HepG2 (cell line): ENCODE data around the gene FSD2. TPM values are rescaled to one million over a fixed set of nuclear protein-coding genes. Genes with fewer than 3 reads are reported as not detected.

Experiments used
- ATAC-seq: fragments of 200-7000 bp; cut with Tn5 transposase; 3 replicates; pipeline ENCODE4 v1.9.1; 2020; ENCODE audit warnings: mild to moderate bottlenecking, moderate library complexity
- BruUV-seq: library from RNA; stranded (reverse); fragments of 400-500 nt; replicated peaks from 2 replicates; lab custom pipeline; 2021; lab: Mats Ljungman, UMichigan
- CTCF ChIA-PET: fragments of 300-600 bp; formaldehyde crosslinking; extraction: SDS; loops from one replicate; lab custom pipeline; 2021; ENCODE audit warnings: low total read pairs, inconsistent platforms, low intra/inter-chr PET ratio; lab: Yijun Ruan, JAX
- POLR2A ChIA-PET: fragments of 350-600 bp; sonication (Branson Sonifier 250); formaldehyde crosslinking; loops from one replicate; lab custom pipeline; 2020; ENCODE audit warnings: antibody characterized with exemption, inconsistent platforms; lab: Yijun Ruan, JAX
- DNase-seq: peaks from one replicate; pipeline ENCODE4 v3.0.0-alpha.2; 2015; ENCODE audit warnings: low spot score
- FAIRE-seq: peaks from 3 replicates; lab custom pipeline; 2011; peaks lifted over from hg19 to GRCh38; lab: Jason Lieb, UNC
- H2AFZ ChIP-seq: one replicate; pipeline ENCODE4 v1.6.1; 2011; ENCODE audit warnings: low read length, inconsistent platforms
- H3K27ac ChIP-seq: fragments of 300-600 bp; 3 replicates; pipeline ENCODE4 v1.8.0; 2011; ENCODE audit warnings: mixed run types, mild to moderate bottlenecking, mixed read lengths, low read length, inconsistent platforms; ENCODE audit not compliant: insufficient read depth; ENCODE audit errors: extremely low read length
- H3K27me3 ChIP-seq, 2 experiments: fragments of 200-600 bp in 1 of 2; 2 replicates in 1 of 2; 3 replicates in 1 of 2; pipeline versions ENCODE4 v1.6.0 to v1.8.0; 2011; ENCODE audit warnings: low read length in 2 of 2, mild to moderate bottlenecking in 2 of 2, moderate library complexity in 2 of 2, inconsistent platforms in 1 of 2; ENCODE audit not compliant: insufficient read depth in 2 of 2, control insufficient read depth in 1 of 2
- H3K36me3 ChIP-seq, 2 experiments: fragments of 200-600 bp in 1 of 2; replicated peaks in 1 of 2; 2 replicates in 1 of 2; 3 replicates in 1 of 2; pipeline versions ENCODE4 v1.5.1 to v1.8.0; 2011; ENCODE audit warnings: low read length in 2 of 2, inconsistent platforms in 1 of 2; ENCODE audit not compliant: insufficient read depth in 2 of 2, control insufficient read depth in 1 of 2
- H3K4me1 ChIP-seq: 2 replicates; pipeline ENCODE4 v1.5.1; 2012; ENCODE audit warnings: low read length, inconsistent platforms; ENCODE audit not compliant: insufficient read depth
- H3K4me2 ChIP-seq: 2 replicates; pipeline ENCODE4 v1.6.0; 2011; ENCODE audit warnings: low read depth, low read length, inconsistent platforms
- H3K4me3 ChIP-seq, 3 experiments: fragments of 200-600 bp in 1 of 3; sonication (generic), shearing (Covaris generic) in 1 of 3; replicated peaks in 1 of 3; 2 replicates each; pipeline ENCODE4 v1.5.1; 2011 to 2016; ENCODE audit warnings: low read length in 3 of 3, inconsistent platforms in 2 of 3, low read depth in 2 of 3, mild to moderate bottlenecking in 2 of 3, control low read depth in 1 of 3, mixed read lengths in 1 of 3; ENCODE audit not compliant: insufficient read depth in 1 of 3
- H3K79me2 ChIP-seq: one replicate; pipeline ENCODE4 v1.6.1; 2011; ENCODE audit warnings: low read length, inconsistent platforms; ENCODE audit not compliant: insufficient read depth
- H3K9ac ChIP-seq: 2 replicates; pipeline ENCODE4 v1.6.0; 2011; ENCODE audit warnings: mild to moderate bottlenecking, low read depth, low read length, inconsistent platforms; ENCODE audit not compliant: insufficient read depth
- H3K9me3 ChIP-seq: 2 replicates; pipeline ENCODE4 v1.5.1; 2012; ENCODE audit warnings: mild to moderate bottlenecking, low read length
- H4K20me1 ChIP-seq: 2 replicates; pipeline ENCODE4 v1.6.0; 2011; ENCODE audit warnings: inconsistent platforms, mild to moderate bottlenecking, low read length, moderate library complexity; ENCODE audit not compliant: insufficient read depth
- HNRNPL ChIP-seq: fragments of 200-400 bp; formaldehyde crosslinking; IDR thresholded peaks from 2 replicates; pipeline ENCODE4 v1.6.1; 2017; ENCODE audit warnings: mild to moderate bottlenecking, low read depth, low read length
- HNRNPLL ChIP-seq: fragments of 200-400 bp; formaldehyde crosslinking; IDR thresholded peaks from 2 replicates; pipeline ENCODE4 v1.6.1; 2017; ENCODE audit warnings: mild to moderate bottlenecking, low read depth, low read length; ENCODE audit not compliant: poor library complexity, severe bottlenecking
- ISX ChIP-seq: sonication (generic); formaldehyde crosslinking; conservative IDR thresholded peaks from 2 replicates; pipeline ENCODE4 v1.5.0; 2020; ENCODE audit warnings: missing genetic modification reagents
- MATR3 ChIP-seq: sonication (generic); formaldehyde crosslinking; IDR thresholded peaks from 2 replicates; pipeline ENCODE4 v1.4.0; 2020; ENCODE audit warnings: missing genetic modification reagents
- NFRKB ChIP-seq: fragments of 450-650 bp; IDR thresholded peaks from 2 replicates; pipeline ENCODE4 v1.6.1; 2017
- NKX3-1 ChIP-seq: sonication (generic); formaldehyde crosslinking; IDR thresholded peaks from 2 replicates; pipeline ENCODE4 v1.5.0; 2020; ENCODE audit warnings: missing genetic modification reagents
- SMAD9 ChIP-seq: sonication (generic); formaldehyde crosslinking; IDR thresholded peaks from 2 replicates; pipeline ENCODE4 v1.5.1; 2020; ENCODE audit warnings: mild to moderate bottlenecking, missing genetic modification reagents
- TP53 ChIP-seq: sonication (generic); formaldehyde crosslinking; conservative IDR thresholded peaks from 2 replicates; pipeline ENCODE4 v1.4.0; 2020; ENCODE audit warnings: missing genetic modification reagents
- ZNF234 ChIP-seq: sonication (generic); formaldehyde crosslinking; conservative IDR thresholded peaks from 2 replicates; pipeline ENCODE4 v1.5.1; 2020; ENCODE audit warnings: mild to moderate bottlenecking, missing genetic modification reagents
- ZNF629 ChIP-seq: sonication (generic); formaldehyde crosslinking; conservative IDR thresholded peaks from 2 replicates; pipeline ENCODE4 v1.5.0; 2020; ENCODE audit warnings: missing genetic modification reagents
- WGBS: methylation state at CpG from one replicate; pipeline ENCODE4 v1.1.6; 2017; ENCODE audit warnings: low lambda C conversion rate; 5-methylcytosine and 5-hydroxymethylcytosine counted together
- in situ Hi-C: cut with HindIII; loops from 2 replicates; pipeline ENCODE4 v1.10.0; 2017; ENCODE audit warnings: low pct_unique_long_range_greater_than_20kb; ENCODE audit not compliant: extremely low pct_ligation_motif_present
- intact Hi-C: fragments of 100-400 bp; cut with micrococcal nuclease; formaldehyde crosslinking; loops from one replicate; pipeline ENCODE4 v1.10.0; 2022; ENCODE audit not compliant: unreplicated experiment
- polyA plus RNA-seq, 8 experiments: library from polyadenylated mRNA; depleted of rRNA in 3 of 8; stranded (reverse) in 7 of 8; unstranded in 1 of 8; fragments of >200 nt; fragmentation: Illumina TruSeq in 4 of 8; extraction: Trizol in 4 of 8; gene quantifications; 2 replicates each; pipeline versions ENCODE4 v1.2.1 to v1.2.3, GENCODE V29; 2011 to 2016; ENCODE audit warnings: low read depth in 4 of 8, missing spikeins in 1 of 8, mixed read lengths in 1 of 8; ENCODE audit not compliant: insufficient read depth in 1 of 8
- total RNA-seq, 5 experiments: library from RNA; depleted of rRNA; stranded (reverse); fragments of >200 nt; fragmentation: Illumina TruSeq; extraction: Trizol; gene quantifications; 2 replicates each; pipeline ENCODE4 v1.2.3, GENCODE V29; 2016; ENCODE audit warnings: low read depth in 1 of 5
- TF ChIP-seq, protein P1 (sequence below): sonication (generic); formaldehyde crosslinking; IDR thresholded peaks from 2 replicates; pipeline ENCODE4 v1.4.0; 2020; ENCODE audit warnings: mild to moderate bottlenecking, low read depth, missing genetic modification reagents

Gene FSD2
- total and polyA plus RNA-seq, 2 of the 13 experiments (the other 11 are each of a cell fraction or from before 2014, with no cell fraction given) = not detected

DNA sequence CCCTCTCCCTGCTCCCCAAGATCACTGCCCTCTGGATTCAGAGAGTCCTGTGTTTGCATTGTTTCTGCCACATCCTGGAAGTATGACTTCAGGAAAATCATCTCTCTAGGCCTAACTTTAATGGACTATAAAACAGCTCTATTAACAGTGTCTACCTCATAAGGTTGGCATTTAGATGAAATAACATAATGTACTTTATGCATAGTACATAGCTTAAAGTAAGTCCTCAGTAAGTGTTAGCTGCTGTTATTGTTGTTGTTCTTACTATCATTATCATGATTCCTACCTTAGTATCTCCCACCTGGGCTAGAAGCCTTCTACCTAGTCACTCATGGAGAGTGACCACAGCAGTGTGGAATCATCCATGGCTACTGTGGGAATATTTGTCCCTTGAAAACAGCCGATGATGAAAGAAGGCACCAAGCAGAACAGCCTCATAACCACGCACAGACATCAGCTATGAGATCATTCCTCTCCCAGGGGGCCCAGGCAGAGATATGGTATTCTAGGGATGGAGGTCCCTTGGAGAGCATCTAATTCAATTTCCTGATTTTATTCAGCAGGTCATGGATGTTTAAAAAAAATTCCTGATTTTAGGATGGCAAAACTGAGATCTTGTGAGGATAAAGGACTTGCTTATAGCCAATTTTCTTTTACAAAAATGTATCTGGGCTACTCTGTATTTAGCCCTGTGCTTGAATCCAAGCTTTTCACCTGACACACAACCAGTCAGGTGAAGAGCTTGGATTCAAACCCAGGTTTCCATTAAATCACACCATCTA, 1.9 kb downstream of the FSD2 start (continued):
- no peak for TF ChIP-seq ISX
- no peak for TF ChIP-seq TP53
- TF ChIP-seq HNRNPLL = no peak
- no peak for TF ChIP-seq NFRKB
- TF ChIP-seq ZNF629 (CRISPR knock-in tag) = no peak
- no peak for TF ChIP-seq HNRNPL
- TF ChIP-seq SMAD9 (CRISPR knock-in tag) = no peak
- TF ChIP-seq, all 625 proteins: peak for 0

DNA sequence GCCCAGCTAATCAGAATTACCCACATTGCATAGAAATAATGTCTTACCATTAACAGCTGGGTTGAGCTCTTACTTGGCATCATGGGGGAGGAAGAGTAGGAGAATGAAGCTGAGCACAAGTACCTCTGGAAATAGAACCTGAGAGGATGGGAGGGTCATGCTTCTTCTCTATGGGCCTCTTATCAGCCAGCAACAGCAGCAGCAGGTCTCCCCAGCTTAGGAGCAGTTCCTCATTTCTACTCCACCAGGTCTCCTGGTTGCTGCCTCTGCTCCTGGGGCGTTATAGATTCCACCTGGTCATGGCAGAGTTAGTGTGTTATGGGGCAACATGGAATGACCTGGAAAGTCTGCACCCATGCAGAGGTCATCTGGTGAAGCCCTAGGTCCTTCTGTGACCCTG, 3.4 kb downstream of the FSD2 start:
- ChIA-PET POLR2A (no interaction called here), CTCF (no interaction called here)
- H3K27me3 ChIP-seq = peaks cover 0 to 3% of the 10 kb centered on the region in 2 experiments; a peak in 1 of 5 replicates
- no peaks in the 10 kb centered on the region for H3K9me3 ChIP-seq
- in situ Hi-C loops (no loop called here), intact Hi-C loops (no loop called here)
- H3K27ac ChIP-seq = no peak overlapping the region
- TF ChIP-seq ZNF234 (CRISPR knock-in tag) (no peak), MATR3 (no peak), NKX3-1 (CRISPR knock-in tag) (no peak)
- TF ChIP-seq, protein P1, sequence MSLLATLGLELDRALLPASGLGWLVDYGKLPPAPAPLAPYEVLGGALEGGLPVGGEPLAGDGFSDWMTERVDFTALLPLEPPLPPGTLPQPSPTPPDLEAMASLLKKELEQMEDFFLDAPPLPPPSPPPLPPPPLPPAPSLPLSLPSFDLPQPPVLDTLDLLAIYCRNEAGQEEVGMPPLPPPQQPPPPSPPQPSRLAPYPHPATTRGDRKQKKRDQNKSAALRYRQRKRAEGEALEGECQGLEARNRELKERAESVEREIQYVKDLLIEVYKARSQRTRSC (CRISPR knock-in tag) = no peak
- H2AFZ ChIP-seq = no peak overlapping the region
- no peaks in the 10 kb centered on the region for H3K36me3 ChIP-seq
- no peaks in the 10 kb centered on the region for H4K20me1 ChIP-seq
- H3K4me2 ChIP-seq = no peak overlapping the region
- DNase-seq (no peak), FAIRE-seq (no peak), ATAC-seq (no peak)
- no TSS peak for BruUV-seq
- peaks cover 16% of the 10 kb centered on the region for H3K4me1 ChIP-seq
- H3K4me3 ChIP-seq = no peak overlapping the region
- no peak overlapping the region for H3K9ac ChIP-seq
- no CpG with 5 or more reads among the region's 1 CpG for WGBS
- no peaks in the 10 kb centered on the region for H3K79me2 ChIP-seq
